ENCODE data around the gene HSD17B4. TPM values are rescaled to one million over a fixed set of nuclear protein-coding genes. Genes with fewer than 3 reads are reported as not detected.

The HSD17B4 gene
- total and polyA plus RNA-seq, 2 experiments from 2014 or later, result 208 to 281 TPM

DNA sequence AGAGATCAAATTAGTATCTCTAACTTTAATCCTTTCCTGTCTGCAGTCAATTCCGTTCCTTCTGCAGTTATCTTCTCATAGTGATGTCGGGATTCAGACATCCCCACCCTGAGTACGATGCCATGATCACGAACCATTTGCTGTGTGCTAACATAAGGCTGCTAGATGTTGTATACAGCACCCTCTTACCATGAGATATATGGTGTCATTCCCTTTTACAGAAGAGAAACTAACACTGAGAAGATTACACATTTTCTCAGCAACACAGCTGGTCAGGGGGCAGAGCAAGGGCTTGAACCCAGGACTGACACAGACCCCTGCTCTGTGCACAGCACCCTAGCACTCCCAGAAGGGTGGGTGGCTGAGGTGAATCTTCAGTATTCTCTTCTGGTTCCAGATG lies 46.9 kb upstream of the HSD17B4 start:
- H3K79me2 ChIP-seq, result no peaks in the 10 kb centered on the region
- H3K27ac ChIP-seq, result no peak overlapping the region
- 59% methylated on average over 4 of the region's 4 CpGs for WGBS (ENCODE audit: low lambda C conversion rate, missing lambda C conversion rate)
- no peaks in the 10 kb centered on the region for H3K27me3 ChIP-seq
- no peaks in the 10 kb centered on the region for H3K36me3 ChIP-seq (replicated peaks; ENCODE audit: insufficient read depth, low read depth)
- H3K9me2 ChIP-seq (replicated peaks; ENCODE audit: insufficient read depth), result no peaks in the 10 kb centered on the region
- no peaks in the 10 kb centered on the region for H4K20me1 ChIP-seq (ENCODE audit: insufficient read depth, poor library complexity, severe bottlenecking)
- no peaks in the 10 kb centered on the region for H3K9me3 ChIP-seq (ENCODE audit: low read depth)
- no peak overlapping the region for H2AFZ ChIP-seq
- peaks cover 5% of the 10 kb centered on the region for H3K4me1 ChIP-seq (ENCODE audit: insufficient read depth)
- H3K4me2 ChIP-seq, result no peak overlapping the region
- no peak for DNase-seq (ENCODE audit: low spot score)
- no peak overlapping the region for H3K4me3 ChIP-seq
- TF ChIP-seq, protein P1, sequence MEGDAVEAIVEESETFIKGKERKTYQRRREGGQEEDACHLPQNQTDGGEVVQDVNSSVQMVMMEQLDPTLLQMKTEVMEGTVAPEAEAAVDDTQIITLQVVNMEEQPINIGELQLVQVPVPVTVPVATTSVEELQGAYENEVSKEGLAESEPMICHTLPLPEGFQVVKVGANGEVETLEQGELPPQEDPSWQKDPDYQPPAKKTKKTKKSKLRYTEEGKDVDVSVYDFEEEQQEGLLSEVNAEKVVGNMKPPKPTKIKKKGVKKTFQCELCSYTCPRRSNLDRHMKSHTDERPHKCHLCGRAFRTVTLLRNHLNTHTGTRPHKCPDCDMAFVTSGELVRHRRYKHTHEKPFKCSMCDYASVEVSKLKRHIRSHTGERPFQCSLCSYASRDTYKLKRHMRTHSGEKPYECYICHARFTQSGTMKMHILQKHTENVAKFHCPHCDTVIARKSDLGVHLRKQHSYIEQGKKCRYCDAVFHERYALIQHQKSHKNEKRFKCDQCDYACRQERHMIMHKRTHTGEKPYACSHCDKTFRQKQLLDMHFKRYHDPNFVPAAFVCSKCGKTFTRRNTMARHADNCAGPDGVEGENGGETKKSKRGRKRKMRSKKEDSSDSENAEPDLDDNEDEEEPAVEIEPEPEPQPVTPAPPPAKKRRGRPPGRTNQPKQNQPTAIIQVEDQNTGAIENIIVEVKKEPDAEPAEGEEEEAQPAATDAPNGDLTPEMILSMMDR (IDR thresholded peaks at IDR 0.05; ENCODE audit: poor library complexity), result no peak
- TF ChIP-seq EZH2 (IDR thresholded peaks at IDR 0.05; ENCODE audit: borderline replicate concordance) (no peak), EZH2phosphoT487 (IDR thresholded peaks at IDR 0.05; ENCODE audit: low read depth, severe bottlenecking, unreplicated experiment) (no peak)

DNA sequence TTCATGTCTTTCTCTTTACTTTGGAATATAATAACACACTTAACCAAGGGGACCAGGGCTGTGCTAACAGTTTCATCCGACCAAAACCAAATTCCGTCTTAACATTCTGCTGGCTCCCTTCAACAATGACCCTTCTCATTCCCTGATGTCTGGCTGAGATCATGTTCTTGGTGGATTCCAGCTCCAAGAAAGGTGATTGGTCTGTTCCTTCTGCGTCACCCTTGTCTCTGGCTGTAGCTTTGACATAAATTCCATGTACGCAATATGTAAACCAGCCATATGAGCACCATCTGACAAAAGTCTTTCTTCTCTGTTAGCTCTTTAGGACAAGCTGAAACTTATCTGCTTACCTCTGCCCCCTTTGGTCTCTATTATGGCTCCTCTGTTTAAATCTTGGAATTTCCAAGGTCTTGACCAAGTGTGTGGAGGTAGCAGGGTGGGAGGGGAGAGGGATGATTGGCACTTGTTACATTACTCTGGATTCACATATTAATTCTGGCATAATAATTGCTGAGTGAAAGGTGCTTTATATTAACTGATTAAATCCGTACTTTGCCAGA lies 45.7 kb upstream of the HSD17B4 start:
- no peaks in the 10 kb centered on the region for H3K9me3 ChIP-seq (ENCODE audit: low read depth)
- DNase-seq (ENCODE audit: low spot score), result no peak
- no peak overlapping the region for H3K27ac ChIP-seq
- peaks cover 3% of the 10 kb centered on the region for H3K4me1 ChIP-seq (ENCODE audit: insufficient read depth)
- H3K27me3 ChIP-seq, result no peaks in the 10 kb centered on the region
- no peak overlapping the region for H3K4me3 ChIP-seq
- TF ChIP-seq, protein P1 (IDR thresholded peaks at IDR 0.05; ENCODE audit: poor library complexity), result no peak
- TF ChIP-seq EZH2phosphoT487 (IDR thresholded peaks at IDR 0.05; ENCODE audit: low read depth, severe bottlenecking, unreplicated experiment) (no peak), EZH2 (IDR thresholded peaks at IDR 0.05; ENCODE audit: borderline replicate concordance) (no peak)
- H3K9me2 ChIP-seq (replicated peaks; ENCODE audit: insufficient read depth), result no peaks in the 10 kb centered on the region
- no peak overlapping the region for H2AFZ ChIP-seq
- H3K36me3 ChIP-seq (replicated peaks; ENCODE audit: insufficient read depth, low read depth), result no peaks in the 10 kb centered on the region
- no peaks in the 10 kb centered on the region for H4K20me1 ChIP-seq (ENCODE audit: insufficient read depth, poor library complexity, severe bottlenecking)
- H3K4me2 ChIP-seq, result no peak overlapping the region
- 94% methylated on average over 5 of the region's 5 CpGs for WGBS (ENCODE audit: low lambda C conversion rate, missing lambda C conversion rate)
- no peaks in the 10 kb centered on the region for H3K79me2 ChIP-seq

DNA sequence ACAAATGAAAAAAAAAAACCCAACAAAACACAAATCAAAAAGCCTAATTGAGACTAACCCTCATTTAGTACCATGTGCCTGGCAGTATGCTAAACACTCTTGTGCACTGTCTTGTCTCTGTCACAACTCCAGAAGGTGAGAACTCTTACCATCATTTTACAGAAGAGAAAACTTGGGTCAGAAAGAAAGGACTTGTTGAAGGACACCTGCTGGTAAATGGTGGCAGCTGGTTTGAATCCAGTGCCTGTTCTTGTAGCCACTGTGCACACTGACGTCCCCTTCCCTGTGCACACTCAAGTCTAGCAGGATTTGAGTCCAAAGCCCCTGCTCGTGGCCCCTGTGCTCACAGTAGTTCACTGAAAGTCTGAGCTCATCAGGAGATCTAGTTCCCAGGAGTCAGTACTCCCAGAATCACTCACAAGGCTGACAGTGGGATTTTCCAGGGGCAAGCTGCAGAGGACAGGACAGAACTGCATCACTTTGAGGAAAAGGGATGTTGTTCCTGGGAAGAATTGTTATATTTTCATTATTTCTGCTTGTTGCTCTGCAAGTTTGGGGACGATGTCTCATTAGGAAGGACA lies 43.0 kb upstream of the HSD17B4 start:
- Histone ChIP-seq H3K9me2 (replicated peaks; ENCODE audit: insufficient read depth) (no peaks in the 10 kb centered on the region), H3K4me2 (no peak overlapping the region), H3K79me2 (no peaks in the 10 kb centered on the region), H3K27me3 (no peaks in the 10 kb centered on the region), H3K27ac (no peak overlapping the region), H4K20me1 (ENCODE audit: insufficient read depth, poor library complexity, severe bottlenecking) (no peaks in the 10 kb centered on the region), H3K9me3 (ENCODE audit: low read depth) (no peaks in the 10 kb centered on the region), H2AFZ (no peak overlapping the region), H3K4me1 (ENCODE audit: insufficient read depth) (peaks cover 3% of the 10 kb centered on the region), H3K4me3 (no peak overlapping the region), H3K36me3 (replicated peaks; ENCODE audit: insufficient read depth, low read depth) (no peaks in the 10 kb centered on the region)
- no peak for DNase-seq (ENCODE audit: low spot score)
- 84% methylated on average over 3 of the region's 3 CpGs for WGBS (ENCODE audit: low lambda C conversion rate, missing lambda C conversion rate)
- TF ChIP-seq EZH2phosphoT487 (IDR thresholded peaks at IDR 0.05; ENCODE audit: low read depth, severe bottlenecking, unreplicated experiment), result no peak
- TF ChIP-seq, protein P1 (IDR thresholded peaks at IDR 0.05; ENCODE audit: poor library complexity), result no peak
- no peak for TF ChIP-seq EZH2 (IDR thresholded peaks at IDR 0.05; ENCODE audit: borderline replicate concordance)

All from hepatocyte (in vitro differentiated cells).